HG02973 (cell line): ENCODE results near the gene COPE.

Experiments
- ATAC-seq: cut with Tn5 transposase; IDR thresholded peaks from one replicate; pipeline ENCODE4 v1.9.1; 2021; ENCODE audit warnings: moderate library complexity; ENCODE audit not compliant: unreplicated experiment

The COPE gene

GRCh38 chr19:18895038-18895823, 24.0 kb downstream of the COPE start:
- ATAC-seq, result no peak

- no peak for ATAC-seq
These were observed 24.7 kb downstream of the COPE start for GRCh38 chr19:18894254-18895037.

GRCh38 chr19:18893587-18894253, 25.5 kb downstream of the COPE start:
- ATAC-seq, result no peak

- ATAC-seq, result no peak
These were observed 29.0 kb downstream of the COPE start for GRCh38 chr19:18889949-18890745.

- ATAC-seq, result no peak
These were observed 32.2 kb downstream of the COPE start for GRCh38 chr19:18886972-18887371.

GRCh38 chr19:18883526-18884304, 35.5 kb downstream of the COPE start:
- no peak for ATAC-seq

- ATAC-seq, result no peak
These were observed 37.7 kb downstream of the COPE start for GRCh38 chr19:18881491-18881890.

GRCh38 chr19:18879579-18880373, 39.4 kb downstream of the COPE start:
- ATAC-seq, result no peak

- ATAC-seq, result no peak
These were observed 40.2 kb downstream of the COPE start for GRCh38 chr19:18878858-18879578.

GRCh38 chr19:18878058-18878797, 41.0 kb downstream of the COPE start:
- no peak for ATAC-seq

GRCh38 chr19:18876865-18877264, 42.3 kb downstream of the COPE start:
- no peak for ATAC-seq

- no peak for ATAC-seq
These were observed 43.5 kb downstream of the COPE start for GRCh38 chr19:18875726-18876125.

GRCh38 chr19:18871543-18871942, 47.6 kb downstream of the COPE start:
- ATAC-seq, result no peak

GRCh38 chr19:18870531-18871172, 48.5 kb downstream of the COPE start:
- no peak for ATAC-seq

- ATAC-seq, result no peak
These were observed 49.2 kb downstream of the COPE start for GRCh38 chr19:18869781-18870530.

GRCh38 chr19:18869023-18869618, 50.1 kb downstream of the COPE start:
- ATAC-seq, result no peak
